Measurements from ENCODE around the gene KRT16.
"Not testable (repeated sequence)": the region's sequence is repeated elsewhere in the genome, so short reads cannot be mapped to it uniquely, and the experiment has no call there.

Gene KRT16

DNA sequence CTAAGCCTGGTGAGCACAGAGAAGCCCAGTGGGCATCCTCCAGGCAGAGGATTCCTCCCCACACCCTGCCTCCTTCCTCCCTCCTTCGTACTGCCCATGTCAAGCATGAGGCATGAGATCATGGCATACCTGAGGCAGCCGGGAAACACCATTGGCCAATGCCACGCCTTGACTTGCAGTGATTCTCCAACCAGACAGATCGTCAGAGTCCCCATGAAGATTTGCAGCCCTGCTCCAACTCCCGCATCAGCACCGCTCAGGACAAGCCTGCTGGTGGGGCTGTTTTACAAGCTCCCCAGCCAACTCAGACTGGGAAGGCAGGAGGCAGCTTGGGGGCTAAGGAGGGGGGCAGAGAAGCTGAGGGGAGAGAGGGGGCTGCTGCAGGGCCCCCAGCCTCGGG, 2.9 kb upstream of the KRT16 start:
- no peak for DNase-seq (ENCODE audit: low read depth in 2 of 2)

DNA sequence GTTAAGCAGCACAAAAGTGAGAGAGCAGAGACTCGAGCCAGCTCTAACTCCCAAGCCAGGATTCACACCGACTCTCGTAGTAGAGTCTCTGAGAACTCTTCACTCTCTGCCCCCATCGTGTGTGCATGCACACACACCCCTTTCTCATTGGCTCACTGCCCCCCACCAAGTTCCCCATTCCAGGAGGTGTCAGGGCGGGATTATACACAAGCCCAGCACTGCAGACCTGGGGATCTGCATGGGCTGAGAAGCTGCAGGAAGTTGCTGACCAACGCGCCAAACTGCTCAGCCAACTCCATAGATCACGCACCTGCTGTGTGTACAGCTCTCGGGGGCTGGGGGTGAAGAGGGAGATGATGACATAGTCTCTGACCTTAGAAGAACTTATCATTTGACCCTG, 2.2 kb upstream of the KRT16 start:
- not testable (repeated sequence) for DNase-seq (ENCODE audit: low read depth in 2 of 2)

DNA sequence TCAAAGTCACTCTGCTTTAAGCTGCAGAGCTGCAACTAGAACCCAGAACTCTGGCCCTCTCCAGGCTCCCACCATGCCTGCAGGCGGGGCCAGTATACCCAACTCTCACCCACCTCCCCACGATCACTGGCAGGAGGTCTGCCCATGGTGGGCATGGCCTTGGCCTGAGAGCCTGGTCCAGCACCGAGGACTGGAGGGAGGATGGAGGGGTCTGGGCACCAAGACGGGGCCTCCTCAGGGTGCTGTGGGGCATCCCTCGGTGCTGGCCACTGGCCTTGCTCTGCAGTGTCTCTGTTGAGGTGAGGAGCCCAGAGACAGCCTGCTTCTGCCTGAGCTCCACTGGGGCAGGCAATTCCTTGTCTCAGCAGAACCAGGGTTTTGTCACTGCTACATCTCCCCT, 1.5 kb upstream of the KRT16 start:
- no peak for DNase-seq (ENCODE audit: low read depth in 2 of 2)

DNA sequence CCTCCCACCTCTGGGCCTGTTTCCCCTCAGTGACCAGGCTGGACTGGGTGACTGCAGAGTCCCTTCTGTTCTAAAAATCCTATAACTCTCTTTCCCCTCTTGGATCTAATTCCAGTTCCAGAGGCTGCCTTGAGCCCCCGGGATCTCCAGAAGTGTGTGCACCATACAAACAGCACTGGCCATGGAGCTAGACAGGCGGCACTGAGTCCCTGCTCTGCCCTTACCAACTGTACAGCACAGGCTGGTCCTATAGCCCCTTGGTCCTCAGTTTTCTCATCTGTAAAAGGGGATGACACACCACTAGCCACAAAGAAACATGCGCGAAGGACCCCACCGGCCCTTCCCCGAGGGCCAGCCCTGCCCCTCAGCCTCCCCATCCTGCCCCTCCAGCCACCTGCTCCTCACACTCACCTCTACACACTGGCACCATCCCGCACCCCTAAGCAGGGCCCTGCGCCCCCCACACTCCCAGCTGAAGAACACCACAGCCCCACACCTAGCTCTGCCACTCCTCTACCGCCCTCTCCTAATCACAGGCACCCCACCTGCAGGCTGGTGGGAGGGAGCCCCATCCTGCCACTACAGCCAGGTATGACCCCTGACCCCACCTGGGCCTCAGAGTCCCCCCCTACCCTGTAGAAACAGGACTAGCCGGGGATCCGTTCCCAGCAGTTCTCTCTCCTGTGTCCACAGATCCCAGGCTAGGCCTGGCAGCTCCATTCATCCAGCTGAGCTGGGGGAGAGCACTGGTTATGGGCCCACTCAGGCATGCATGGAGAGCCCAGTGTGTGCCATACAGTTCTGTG, 913 bp upstream of the KRT16 start:
- DNase-seq (ENCODE audit: low read depth in 2 of 2) = no peak

DNA sequence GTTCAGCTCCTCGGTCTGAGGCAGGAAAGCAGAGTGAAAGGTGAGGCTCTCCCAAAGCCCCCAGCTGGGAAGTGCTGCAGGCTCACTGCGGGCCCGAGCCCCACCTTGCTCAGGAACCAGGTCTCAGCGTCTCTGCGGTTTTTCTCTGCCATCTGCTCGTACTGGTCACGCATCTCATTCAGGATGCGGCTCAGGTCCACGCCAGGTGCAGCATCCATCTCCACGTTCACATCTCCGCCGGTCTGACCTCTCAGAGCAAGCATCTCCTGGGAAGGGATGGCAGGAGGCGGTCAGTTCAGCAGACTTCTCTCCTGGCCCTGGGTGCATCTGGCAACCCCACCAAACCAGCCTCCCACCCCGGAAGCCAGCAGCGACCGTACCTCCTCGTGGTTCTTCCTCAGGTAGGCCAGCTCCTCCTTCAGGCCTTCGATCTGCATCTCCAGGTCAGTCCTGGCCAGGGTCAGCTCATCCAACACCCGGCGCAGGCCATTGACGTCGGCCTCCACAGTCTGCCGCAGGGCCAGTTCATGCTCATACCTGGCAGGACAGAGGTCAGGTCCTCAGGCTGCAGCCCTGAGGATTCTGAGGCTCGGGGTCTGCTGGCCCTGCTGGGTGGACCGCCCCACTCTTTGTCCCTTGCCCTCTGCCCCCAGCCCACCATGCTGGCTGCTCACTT, 1.5 kb downstream of the KRT16 start:
- no peak for DNase-seq (ENCODE audit: low read depth in 2 of 2)

DNA sequence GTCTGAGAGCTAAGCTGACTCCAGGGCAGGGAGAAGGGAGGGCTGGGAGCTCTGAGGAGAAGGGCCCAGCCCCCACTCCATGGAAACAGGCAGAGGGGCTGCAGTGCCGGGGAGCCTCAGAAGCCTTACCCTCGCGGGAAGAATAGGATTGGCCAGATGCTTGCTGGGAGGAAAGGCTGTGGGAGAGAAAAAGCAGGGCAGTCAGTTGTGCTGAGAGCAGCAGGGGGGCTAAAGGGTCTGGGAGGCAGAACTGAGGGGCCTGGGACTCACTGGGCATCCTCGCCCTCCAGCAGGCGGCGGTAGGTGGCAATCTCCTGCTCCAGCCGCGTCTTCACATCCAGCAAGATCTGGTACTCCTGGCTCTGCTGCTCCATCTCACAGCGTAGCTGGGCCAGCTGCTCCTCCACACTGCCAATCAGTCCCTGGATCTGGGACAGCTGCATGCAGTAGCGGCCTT, 2.5 kb downstream of the KRT16 start:
- not testable (repeated sequence) for DNase-seq (ENCODE audit: low read depth in 2 of 2)

DNA sequence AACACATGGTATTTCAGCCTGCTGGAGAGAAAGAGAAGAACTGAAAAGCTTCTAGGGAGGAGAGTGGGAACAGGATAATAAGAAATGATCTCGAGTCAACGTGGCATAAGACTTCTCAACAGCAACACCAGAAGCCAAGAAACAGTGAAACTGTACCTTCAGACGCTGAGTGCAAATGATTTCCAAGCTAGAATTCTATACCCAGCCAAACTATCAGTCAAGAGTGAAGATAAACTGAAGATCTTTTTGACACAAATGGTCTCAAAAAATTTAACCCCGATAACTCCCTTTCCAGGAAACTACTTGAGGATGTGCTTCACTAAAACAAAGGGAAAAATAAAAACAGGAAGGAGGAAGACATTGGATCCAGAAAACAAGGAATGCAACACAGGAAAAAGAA, 5.6 kb downstream of the KRT16 start:
- DNase-seq (ENCODE audit: low read depth in 2 of 2) = not testable (repeated sequence)

DNA sequence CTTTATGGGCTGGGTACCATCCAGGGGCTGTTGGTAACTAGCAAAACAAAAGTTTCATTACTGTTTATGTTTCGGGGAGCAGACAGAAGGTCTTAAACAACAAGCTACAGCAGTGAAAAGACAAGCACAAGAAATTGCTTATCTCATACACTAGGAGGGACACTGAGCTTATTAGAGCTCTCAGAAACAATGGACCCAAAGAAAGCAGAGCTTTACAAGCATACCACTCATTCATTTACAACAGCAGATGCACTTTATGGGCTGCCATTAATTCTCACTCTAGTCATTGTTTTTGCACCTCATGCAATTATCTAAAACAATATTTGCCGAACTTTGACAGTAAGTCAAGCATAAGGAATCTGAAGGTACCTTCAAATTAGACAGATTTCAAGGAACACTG, 10.0 kb downstream of the KRT16 start:
- DNase-seq (ENCODE audit: low read depth in 2 of 2) = no peak

DNA sequence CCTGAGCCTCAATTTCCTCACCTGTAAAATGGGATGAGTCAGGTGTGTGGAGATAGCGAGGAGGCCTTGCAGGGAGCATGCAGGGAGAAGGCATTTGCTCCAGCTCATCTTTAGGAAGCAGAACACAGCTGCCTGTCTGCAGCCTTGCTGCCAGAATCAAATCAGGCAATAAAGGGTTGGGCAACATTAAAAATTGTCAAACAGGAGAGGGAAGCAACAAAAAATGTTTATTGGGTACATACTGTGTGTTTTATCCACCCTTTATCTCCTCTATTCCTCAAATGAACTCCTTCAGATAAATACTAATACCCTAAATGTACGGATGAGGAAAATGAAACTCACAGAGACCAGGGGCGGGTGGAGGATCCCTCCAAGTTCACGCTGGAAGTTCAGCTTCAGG, 12.2 kb downstream of the KRT16 start:
- DNase-seq (ENCODE audit: low read depth in 2 of 2) = no peak

DNA sequence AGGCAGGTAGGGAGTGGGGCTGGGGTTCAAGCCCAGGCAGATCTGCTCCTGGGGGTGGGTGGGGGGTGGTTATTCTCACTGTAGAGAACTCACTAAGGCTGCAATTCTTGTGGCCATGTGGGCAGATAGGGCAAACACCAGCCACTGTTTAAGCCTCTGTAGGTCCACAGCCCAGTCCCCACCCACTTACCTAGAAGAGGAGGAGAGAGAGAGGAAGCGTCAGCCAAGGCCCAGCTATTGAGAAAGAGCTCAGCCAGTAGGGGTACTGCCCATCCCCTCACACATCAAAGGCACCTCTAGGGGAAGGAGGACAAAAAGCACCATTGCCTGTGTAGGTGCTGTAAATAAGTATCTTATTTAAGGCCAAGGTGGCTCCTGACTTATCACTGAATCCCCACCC, 12.9 kb downstream of the KRT16 start:
- no peak for DNase-seq (ENCODE audit: low read depth in 2 of 2)

DNA sequence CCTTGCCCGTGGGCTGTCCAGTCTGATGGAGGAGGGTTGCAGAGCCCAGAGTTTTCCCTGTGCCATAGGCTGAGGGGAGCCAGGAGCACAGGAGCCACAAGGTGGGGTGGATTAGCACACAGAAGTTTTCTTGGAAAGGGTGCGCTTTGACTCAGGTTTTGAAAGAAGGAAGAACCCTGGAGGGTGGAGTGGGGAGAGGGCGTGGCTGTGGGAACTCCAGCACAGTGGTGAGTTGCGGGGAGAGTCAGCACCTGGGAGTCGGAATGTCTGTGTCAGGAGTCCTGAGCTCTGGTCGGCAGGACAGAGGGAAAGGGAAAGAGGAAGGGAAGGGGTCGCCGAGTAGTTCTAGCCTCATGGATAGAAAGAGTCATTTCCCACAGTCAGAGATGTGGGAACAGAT, 17.0 kb downstream of the KRT16 start:
- no peak for DNase-seq (ENCODE audit: low read depth in 2 of 2)

DNA sequence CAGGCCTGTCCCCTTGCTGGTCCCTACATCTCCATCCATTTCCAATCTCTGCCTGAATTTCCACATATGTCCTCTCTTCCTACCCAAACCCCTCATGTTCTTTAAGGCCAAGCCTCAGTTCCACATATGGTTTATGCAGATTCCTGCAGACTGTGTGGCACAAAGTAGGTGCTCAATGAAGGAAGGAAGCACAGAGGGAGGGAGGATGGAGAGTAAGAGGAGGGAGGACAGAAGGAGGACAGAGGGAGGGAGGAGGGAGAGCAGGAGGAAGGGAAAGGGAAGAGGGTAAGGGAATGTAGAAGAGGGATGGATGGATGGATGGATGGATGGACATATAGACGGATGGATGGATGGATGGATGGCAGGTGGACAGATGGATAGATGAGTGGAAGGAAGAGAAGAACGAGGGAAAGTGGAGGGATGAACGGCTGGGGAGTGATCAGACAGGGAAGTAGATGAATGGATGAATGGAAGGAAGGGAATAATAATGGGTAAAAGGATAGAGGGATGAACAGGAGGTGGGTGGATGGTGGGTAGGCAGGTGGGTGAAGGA, 18.1 kb downstream of the KRT16 start:
- DNase-seq (ENCODE audit: low read depth in 2 of 2) = no peak

DNA sequence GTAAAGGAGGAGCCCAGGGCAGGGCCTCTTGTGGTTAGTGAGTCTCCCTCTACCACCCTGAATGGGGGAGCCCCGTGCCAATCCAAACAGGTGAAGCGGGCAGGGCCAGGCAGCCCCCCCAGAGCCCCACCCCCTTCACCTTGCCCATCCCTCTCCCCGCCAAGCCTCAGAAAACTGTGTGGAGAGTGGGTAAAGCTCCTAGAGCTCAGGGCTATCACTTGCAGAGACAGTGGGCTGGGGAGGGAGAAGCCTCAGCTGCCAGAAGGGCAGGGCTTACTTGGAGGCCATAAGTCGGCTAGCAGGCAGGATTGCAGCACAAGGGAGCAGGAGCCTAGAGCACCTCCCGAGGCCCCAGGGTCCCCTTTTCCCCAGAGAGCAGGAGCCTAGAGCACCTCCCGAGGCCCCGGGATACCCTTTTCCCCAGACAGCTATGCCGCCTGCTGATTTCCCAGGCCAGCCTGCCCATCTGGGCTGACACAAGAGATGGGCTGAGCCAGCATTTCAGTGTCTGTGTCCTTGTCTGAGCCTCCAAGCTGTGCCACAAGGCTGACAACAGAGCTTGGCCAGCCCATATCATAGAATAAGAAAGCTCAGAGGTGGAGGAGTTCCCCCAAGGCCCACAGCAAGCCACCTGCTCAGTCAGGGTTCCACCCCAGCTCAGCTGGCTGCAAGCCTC, 19.1 kb downstream of the KRT16 start:
- DNase-seq (ENCODE audit: low read depth in 2 of 2) = no peak

DNA sequence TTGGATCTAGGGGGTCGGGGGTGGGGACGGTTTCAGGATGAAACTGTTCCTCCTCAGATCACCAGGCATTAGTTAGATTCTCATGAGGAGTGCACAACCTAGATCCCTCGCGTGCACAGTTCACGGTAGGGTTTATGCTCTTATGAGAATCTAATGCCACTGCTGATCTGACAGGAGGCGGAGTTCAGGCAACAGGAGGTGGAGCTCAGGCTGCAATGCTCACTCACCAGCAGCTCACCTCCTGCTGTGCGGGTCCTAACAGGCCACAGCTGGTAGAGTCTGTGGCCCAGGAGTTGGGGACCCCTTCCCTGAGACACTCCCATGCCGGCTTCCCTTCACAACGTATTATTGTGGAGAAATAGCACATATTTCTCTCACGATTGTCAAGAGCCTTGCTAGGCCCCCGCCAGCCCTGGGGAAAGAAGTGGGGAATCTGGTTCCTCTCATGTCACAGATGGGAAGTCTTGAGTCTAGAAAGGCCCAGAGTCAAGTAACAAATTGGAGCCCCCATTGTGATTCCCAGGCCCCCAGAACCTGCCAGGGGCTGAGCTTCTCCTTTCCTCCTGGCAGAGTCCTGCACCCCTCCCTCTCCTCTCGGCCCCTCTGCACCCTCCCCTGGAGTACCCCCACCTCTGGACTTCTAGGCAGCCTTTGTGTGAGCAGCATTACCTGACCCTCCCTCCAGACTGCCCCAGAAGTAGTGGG, 19.8 kb downstream of the KRT16 start:
- no peak for DNase-seq (ENCODE audit: low read depth in 2 of 2)

DNA sequence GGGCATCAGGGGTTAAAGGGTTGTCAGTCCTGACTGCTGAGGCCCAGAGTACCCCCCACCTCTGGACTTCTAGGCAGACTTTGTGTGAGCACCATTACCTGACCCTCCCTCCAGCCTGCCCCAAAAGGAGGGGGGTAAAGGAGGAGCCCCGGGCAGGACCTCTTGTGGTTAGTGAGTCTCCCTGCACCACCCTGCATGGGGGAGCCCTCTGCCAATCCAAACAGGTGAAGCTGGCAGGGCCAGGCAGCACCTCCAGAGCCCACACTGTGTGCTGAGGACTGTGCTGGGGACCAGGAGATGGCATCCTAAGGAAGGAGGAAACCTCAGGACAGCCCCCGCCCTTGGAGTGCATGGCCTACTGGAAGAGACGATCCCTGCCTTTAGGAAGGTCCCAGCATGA, 23.3 kb downstream of the KRT16 start:
- DNase-seq (ENCODE audit: low read depth in 2 of 2) = no peak

DNA sequence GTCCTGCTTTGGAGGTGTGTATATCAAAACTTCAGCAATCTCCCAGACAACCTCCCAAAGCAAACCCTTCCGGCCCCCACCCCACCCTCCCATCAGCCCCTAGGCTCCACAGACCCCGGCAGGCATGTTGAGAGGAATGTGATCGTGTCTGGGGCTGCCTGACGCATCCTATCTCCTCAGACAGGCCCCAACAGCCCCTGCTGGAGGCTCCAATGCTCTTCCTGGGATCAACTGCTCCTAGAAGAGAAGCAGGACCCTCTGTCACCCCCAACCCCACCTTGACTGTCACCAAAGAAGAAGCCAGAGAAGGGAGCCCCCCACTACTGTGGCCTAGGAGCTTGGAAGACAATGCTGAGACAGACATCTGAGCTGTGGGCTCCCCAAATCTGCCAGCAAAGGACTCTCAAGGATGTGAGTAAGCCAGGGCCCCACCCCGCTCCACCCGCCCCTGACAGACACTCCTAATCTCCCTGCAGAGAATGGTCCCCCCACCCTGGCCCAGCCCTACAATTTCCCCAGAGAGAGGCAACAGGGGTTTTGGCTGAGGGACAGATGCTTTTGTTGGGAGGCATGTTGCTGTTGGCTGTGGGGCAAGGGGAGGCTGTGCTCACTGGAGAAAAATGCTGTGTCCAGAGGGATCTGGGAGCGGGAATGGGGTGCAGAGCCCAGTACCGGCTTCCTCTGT, 24.3 kb downstream of the KRT16 start:
- DNase-seq (ENCODE audit: low read depth in 2 of 2) = no peak

DNA sequence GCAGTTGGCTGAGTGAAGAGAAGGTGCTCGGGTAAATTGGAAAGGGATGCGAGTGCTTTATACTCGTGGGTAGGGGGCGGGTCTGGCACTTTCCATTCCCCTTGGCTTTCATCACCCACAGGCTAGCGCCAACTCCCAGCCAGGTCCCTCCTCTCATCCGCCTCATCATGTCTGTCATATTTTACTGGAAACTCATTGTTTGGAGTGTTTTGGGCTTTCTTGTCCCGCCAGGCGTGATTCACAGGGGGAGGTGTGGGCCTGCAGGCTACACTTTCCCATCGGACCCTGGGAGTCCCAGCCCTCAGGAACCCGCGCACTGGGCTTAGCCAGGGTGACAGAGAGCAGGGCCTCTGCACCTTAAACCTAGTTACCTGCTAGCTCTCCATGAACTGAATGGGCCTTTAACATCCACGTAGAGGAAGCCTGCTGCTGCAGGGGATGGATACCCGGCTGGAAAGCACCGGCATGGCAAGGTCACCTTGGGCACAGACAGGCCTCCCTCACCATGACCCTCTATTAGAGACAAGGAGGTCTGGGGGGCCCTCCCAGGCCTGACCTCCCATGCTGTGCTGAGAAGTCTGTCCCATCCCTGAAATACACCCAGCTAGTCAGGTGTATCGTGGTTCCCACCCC, 25.6 kb downstream of the KRT16 start, which contains the start of gene KRT14:
TSS of gene KRT14 (minus strand) at position 33 of the 633 bp plus-strand sequence. CDS start 61 bp downstream, outside the sequence.
- DNase-seq (ENCODE audit: low read depth in 2 of 2) = no peak

DNA sequence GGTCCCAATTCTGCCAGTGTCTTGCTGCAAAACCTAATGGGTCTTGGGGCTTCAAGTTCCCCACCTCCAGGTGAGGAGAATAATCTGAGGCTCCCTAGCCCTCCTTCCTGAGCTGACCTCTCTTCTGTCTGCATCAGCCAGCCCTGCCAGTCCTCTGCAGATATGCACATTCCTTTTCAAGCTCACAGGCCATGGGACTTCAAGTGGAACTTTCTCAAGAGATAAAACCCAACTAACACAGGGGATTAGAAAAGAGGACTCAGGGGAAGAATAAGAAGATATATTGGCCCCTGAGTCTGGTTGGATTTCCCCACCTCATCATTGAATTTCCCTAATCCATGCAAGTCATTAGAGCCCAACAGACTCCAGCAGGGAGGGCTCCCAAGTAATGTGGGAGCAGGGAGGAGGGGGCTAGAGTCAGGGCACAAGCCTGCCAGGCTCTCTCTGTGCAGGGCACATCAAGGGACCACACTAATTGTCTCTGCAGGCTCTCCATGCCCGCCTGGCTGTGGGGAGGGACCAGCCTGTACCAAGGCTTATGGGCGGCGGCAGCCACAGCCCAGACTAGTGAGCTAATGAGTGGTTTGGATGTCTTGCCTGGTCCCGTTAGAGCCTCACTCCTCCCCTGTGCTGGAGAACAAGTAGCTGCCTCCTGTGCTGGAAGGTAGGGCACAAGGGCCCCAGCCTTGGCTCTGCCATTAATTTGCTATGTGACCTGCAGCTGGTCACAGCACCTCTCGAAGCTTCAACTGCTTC, 27.1 kb downstream of the KRT16 start:
- DNase-seq (ENCODE audit: low read depth in 2 of 2) = no peak

DNA sequence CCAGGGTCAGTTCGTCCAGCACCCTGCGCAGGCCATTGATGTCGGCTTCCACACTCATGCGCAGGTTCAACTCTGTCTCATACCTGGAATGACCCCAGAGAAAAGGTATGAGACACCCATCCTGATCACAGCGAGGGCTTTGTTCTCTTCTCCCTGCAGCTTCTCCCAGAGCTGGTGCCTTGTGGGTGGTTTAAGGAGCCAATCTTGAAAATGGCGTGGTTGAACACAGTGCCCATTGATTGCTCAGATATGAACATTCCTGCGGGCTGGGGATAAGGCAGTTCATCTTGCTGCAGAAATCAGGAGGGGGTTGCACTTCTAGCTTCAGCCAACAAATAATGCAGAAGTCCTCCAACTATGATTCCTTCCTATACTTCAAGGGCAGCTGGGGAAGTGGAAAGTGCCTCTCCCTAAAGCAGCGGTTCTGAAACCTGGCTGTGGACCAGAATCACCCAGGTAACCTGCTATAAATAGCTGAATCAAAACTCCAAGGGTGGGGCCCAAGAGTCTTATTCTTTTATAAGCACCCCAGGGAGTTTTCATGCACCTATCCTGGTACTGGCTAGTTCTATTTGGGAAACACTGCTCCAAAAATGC, 28.1 kb downstream of the KRT16 start:
- not testable (repeated sequence) for DNase-seq (ENCODE audit: low read depth in 2 of 2)

All from stimulated activated CD4-positive, alpha-beta T cell treated with anti-CD3 and anti-CD28 coated beads, Interleukin-4, amount 100 ng/mL, for 48 hours (primary cell).